Adrenal gland (tissue), 12 donors: ENCODE data around the gene DNAH6. TPM values are rescaled to one million over a fixed set of nuclear protein-coding genes. Genes with fewer than 3 reads are reported as not detected.

Experiments used
- DNase-seq, 7 donors: peaks; one replicate each; pipeline ENCODE4 v3.0.0-alpha.2; 2019 to 2020
- H3K27ac ChIP-seq, 5 donors: fragments of 200-600 bp; sonication (generic) in 4 of 5; 1 replicate in 3 of 5; 2 replicates in 2 of 5; pipeline versions ENCODE4 v1.5.1 to v1.8.0; 2016 to 2020; ENCODE audit warnings: mild to moderate bottlenecking in 1 of 5
- H3K27me3 ChIP-seq: fragments of 200-600 bp; 2 replicates; pipeline ENCODE4 v1.8.0; 2021
- H3K36me3 ChIP-seq, 2 donors: fragments of 200-600 bp; replicated peaks in 1 of 2; 1 replicate in 1 of 2; 2 replicates in 1 of 2; pipeline versions ENCODE4 v1.5.1 to v1.8.0; 2018 to 2022
- H3K4me1 ChIP-seq, 2 donors: fragments of 200-600 bp; replicated peaks in 1 of 2; 1 replicate in 1 of 2; 2 replicates in 1 of 2; pipeline versions ENCODE4 v1.5.1 to v1.8.0; 2018 to 2021
- H3K4me3 ChIP-seq, 4 donors: fragments of 200-600 bp; sonication (generic) in 3 of 4; one replicate each; pipeline ENCODE4 v1.5.1; 2016 to 2018
- H3K9me3 ChIP-seq, 3 donors: fragments of 200-600 bp; sonication (generic) in 1 of 3; replicated peaks in 1 of 3; 1 replicate in 2 of 3; 2 replicates in 1 of 3; pipeline versions ENCODE4 v1.5.1 to v1.8.0; 2016 to 2021
- CTCF ChIP-seq, 6 experiments: fragments of 450-650 bp in 4 of 6; fragments of 200-600 bp in 2 of 6; sonication (generic) in 1 of 6; IDR thresholded peaks; 1 replicate in 5 of 6; 2 replicates in 1 of 6; pipeline versions ENCODE4 v1.5.1 to v1.8.0; 2016 to 2021; ENCODE audit warnings: antibody characterized with exemption in 6 of 6, mild to moderate bottlenecking in 2 of 6, moderate library complexity in 1 of 6
- POLR2A ChIP-seq, 2 donors: fragments of 450-650 bp; IDR thresholded peaks; one replicate each; pipeline ENCODE4 v1.6.1; 2017; ENCODE audit warnings: antibody characterized with exemption in 2 of 2, mild to moderate bottlenecking in 2 of 2, moderate library complexity in 1 of 2
- WGBS, 4 donors: extraction: QIAGEN DNeasy Blood & Tissue Kit in 2 of 4; methylation state at CpG; one replicate each; pipeline versions ENCODE4 v1.1.5 to v1.1.7; 2013 to 2017; 5-methylcytosine and 5-hydroxymethylcytosine counted together
- intact Hi-C, 2 donors: fragments of 100-400 bp; cut with DNase I; formaldehyde crosslinking; loops; one replicate each; pipeline versions ENCODE4 v1.14.1 to v1.15.0; 2022 to 2023
- polyA plus RNA-seq, 3 donors: library from polyadenylated mRNA; stranded (reverse); fragments of 200-250 nt in 2 of 3; fragments of 350-450 nt in 1 of 3; fragmentation: Illumina TruSeq in 1 of 3; extraction: RNeasy Lipid Tissue Mini Kit (QIAGEN cat#74804) in 1 of 3; gene quantifications; one replicate each; pipeline ENCODE4 v1.2.3, GENCODE V29; 2013 to 2014
- total RNA-seq, 9 donors: library from RNA; depleted of rRNA in 4 of 9; stranded (reverse); fragments of >200 nt in 4 of 9; fragments of 120-200 nt in 1 of 9; fragmentation: NEBNext Ultra II Directional in 1 of 9; extraction: Animal tissue kit (Norgen Biotek cat#: 25700) in 1 of 9; gene quantifications; one replicate each; pipeline versions ENCODE4 v1.1.0 to v1.2.4, GENCODE V29; 2013 to 2023
- donor health status: healthy with polysubstance abuse.
- donor health status: Bipolar disorder and iron deficiency.
- donor health status: DM: yes; HTN: yes; CAD: no.
- donor health status: DM: no; HTN: no; CAD: no.
- donor health status: DM: no; HTN: no; CAD: no.
- donor health status: DM: yes; HTN: yes; CAD: no.

DNAH6 gene
- total and polyA plus RNA-seq, 12 donors: 0.06 to 0.74 (median 0.28) TPM

- intact Hi-C loops: no loop called here
- 64 to 79% (median 67%) methylated on average over 3 of the region's 3 CpGs for WGBS, 4 donors
- TF ChIP-seq CTCF (IDR thresholded peaks at IDR 0.05): no peak
- TF ChIP-seq POLR2A (IDR thresholded peaks at IDR 0.05): no peak
- no peaks in the 10 kb centered on the region for H3K9me3 ChIP-seq
- DNase-seq: no peak
- H3K4me1 ChIP-seq: no peaks in the 10 kb centered on the region
- H3K4me3 ChIP-seq: no peak overlapping the region
- no peak overlapping the region for H3K27ac ChIP-seq
- no peaks in the 10 kb centered on the region for H3K36me3 ChIP-seq
- H3K27me3 ChIP-seq: no peaks in the 10 kb centered on the region
These were observed 342.6 kb downstream of the DNAH6 start for GRCh38 chr2:84858937-84859336.

- no peak for DNase-seq
- H3K9me3 ChIP-seq: no peaks in the 10 kb centered on the region
- intact Hi-C loops: no loop called here
- H3K36me3 ChIP-seq: no peaks in the 10 kb centered on the region
- H3K4me1 ChIP-seq: no peaks in the 10 kb centered on the region
- no peak overlapping the region for H3K27ac ChIP-seq
- 66 to 74% (median 71%) methylated on average over 5 to 6 of the region's 6 CpGs for WGBS, 4 donors
- TF ChIP-seq POLR2A (IDR thresholded peaks at IDR 0.05): no peak
- no peak for TF ChIP-seq CTCF (IDR thresholded peaks at IDR 0.05)
- no peak overlapping the region for H3K4me3 ChIP-seq
- no peaks in the 10 kb centered on the region for H3K27me3 ChIP-seq
These were observed 345.2 kb downstream of the DNAH6 start for GRCh38 chr2:84861539-84861938.

DNA sequence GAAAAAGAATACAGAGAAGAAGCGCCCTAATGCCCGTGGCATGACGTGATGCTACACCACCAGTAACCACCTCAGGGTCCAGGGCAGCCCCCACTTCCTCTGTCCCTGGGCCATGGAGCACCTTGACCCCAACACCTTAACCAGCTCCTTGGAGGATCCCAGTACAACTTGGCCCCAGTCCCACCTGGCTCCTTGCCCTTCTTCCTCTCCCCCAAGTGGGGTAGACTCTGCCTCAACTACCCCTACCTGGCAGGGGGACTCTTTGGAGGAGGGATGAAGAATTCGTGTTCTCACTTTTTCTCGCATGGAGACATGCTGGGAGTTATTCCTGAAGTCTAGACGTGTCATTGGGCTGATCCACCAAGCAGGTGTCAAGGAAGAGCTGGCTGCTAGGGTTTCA is 345.7 kb downstream of the DNAH6 start:
- intact Hi-C loops: no loop called here
- DNase-seq: peak in 1 of 7 donors; percentile 45
- Histone ChIP-seq H3K27ac (no peak overlapping the region), H3K4me3 (no peak overlapping the region), H3K27me3 (no peaks in the 10 kb centered on the region), H3K4me1 (no peaks in the 10 kb centered on the region), H3K36me3 (no peaks in the 10 kb centered on the region), H3K9me3 (no peaks in the 10 kb centered on the region)
- TF ChIP-seq CTCF (IDR thresholded peaks at IDR 0.05) (no peak), POLR2A (IDR thresholded peaks at IDR 0.05) (no peak)
- 68 to 78% (median 75%) methylated on average over 6 of the region's 6 CpGs for WGBS, 4 donors

GRCh38 chr2:84865181-84865783 is 349.0 kb downstream of the DNAH6 start:
- intact Hi-C loops: no loop called here
- no peak overlapping the region for H3K27ac ChIP-seq
- H3K9me3 ChIP-seq: no peaks in the 10 kb centered on the region
- H3K4me1 ChIP-seq: no peaks in the 10 kb centered on the region
- H3K36me3 ChIP-seq: no peaks in the 10 kb centered on the region
- no peak for DNase-seq
- 58 to 71% (median 60%) methylated on average over 2 to 6 of the region's 6 CpGs for WGBS, 4 donors
- H3K4me3 ChIP-seq: no peak overlapping the region
- TF ChIP-seq CTCF (IDR thresholded peaks at IDR 0.05) (peak in 2 of 6 experiments; percentile 19 to 30), POLR2A (IDR thresholded peaks at IDR 0.05) (no peak)
- no peaks in the 10 kb centered on the region for H3K27me3 ChIP-seq
